ENCODE measurements around the gene RHO. TPM values are rescaled to one million over a fixed set of nuclear protein-coding genes. Genes with fewer than 3 reads are reported as not detected.

Gene RHO
- total RNA-seq, 1 experiment from 2014 or later = not detected

- H3K79me1 ChIP-seq (ENCODE audit: insufficient read depth, low read depth, low read length, poor library complexity, severe bottlenecking) = no peaks in the 10 kb centered on the region
- H3K27me3 Mint-ChIP-seq (ENCODE audit: low read depth) = peaks cover 2% of the 10 kb centered on the region; the same call in 1 of the 2 replicates
- no peak overlapping the region for H3K23ac ChIP-seq (ENCODE audit: insufficient read length, low read depth, low read length)
- H3K27ac Mint-ChIP-seq = no peak overlapping the region
- H2BK15ac ChIP-seq (ENCODE audit: low read depth, low read length) = no peak overlapping the region
- H4K5ac ChIP-seq (ENCODE audit: insufficient read length, low read depth, low read length) = no peak overlapping the region
- H2BK5ac ChIP-seq (ENCODE audit: insufficient read length, low read length) = no peak overlapping the region
- no peak overlapping the region for H2AFZ ChIP-seq (ENCODE audit: low read length)
- H3K18ac ChIP-seq (ENCODE audit: insufficient read length, low read depth, low read length) = no peak overlapping the region
- H3K56ac ChIP-seq (ENCODE audit: insufficient read length, low read depth, low read length) = no peak overlapping the region
- H3K9me3 ChIP-seq (ENCODE audit: control insufficient read depth, low read depth, low read length) = no peaks in the 10 kb centered on the region
- no peaks in the 10 kb centered on the region for H3K36me3 Mint-ChIP-seq (ENCODE audit: insufficient read depth in 1 of 3, low read depth in 3 of 3)
- H4K91ac ChIP-seq (ENCODE audit: insufficient read length, low read depth, low read length) = no peak overlapping the region
- TF ChIP-seq, protein P1, sequence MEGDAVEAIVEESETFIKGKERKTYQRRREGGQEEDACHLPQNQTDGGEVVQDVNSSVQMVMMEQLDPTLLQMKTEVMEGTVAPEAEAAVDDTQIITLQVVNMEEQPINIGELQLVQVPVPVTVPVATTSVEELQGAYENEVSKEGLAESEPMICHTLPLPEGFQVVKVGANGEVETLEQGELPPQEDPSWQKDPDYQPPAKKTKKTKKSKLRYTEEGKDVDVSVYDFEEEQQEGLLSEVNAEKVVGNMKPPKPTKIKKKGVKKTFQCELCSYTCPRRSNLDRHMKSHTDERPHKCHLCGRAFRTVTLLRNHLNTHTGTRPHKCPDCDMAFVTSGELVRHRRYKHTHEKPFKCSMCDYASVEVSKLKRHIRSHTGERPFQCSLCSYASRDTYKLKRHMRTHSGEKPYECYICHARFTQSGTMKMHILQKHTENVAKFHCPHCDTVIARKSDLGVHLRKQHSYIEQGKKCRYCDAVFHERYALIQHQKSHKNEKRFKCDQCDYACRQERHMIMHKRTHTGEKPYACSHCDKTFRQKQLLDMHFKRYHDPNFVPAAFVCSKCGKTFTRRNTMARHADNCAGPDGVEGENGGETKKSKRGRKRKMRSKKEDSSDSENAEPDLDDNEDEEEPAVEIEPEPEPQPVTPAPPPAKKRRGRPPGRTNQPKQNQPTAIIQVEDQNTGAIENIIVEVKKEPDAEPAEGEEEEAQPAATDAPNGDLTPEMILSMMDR (conservative IDR thresholded peaks at IDR 0.05) = no peak
- no peak overlapping the region for H2BK120ac ChIP-seq (ENCODE audit: low read depth, low read length, poor library complexity, severe bottlenecking)
- no peaks in the 10 kb centered on the region; the same call in 1 of the 2 replicates for H3K27me3 ChIP-seq (ENCODE audit: insufficient read depth, low read length)
- no peak overlapping the region for H2BK20ac ChIP-seq (ENCODE audit: low read depth, low read length, poor library complexity, severe bottlenecking)
- DNase-seq = no peak
- no peak overlapping the region for H4K8ac ChIP-seq (replicated peaks; ENCODE audit: insufficient read length, low read depth, low read length)
- H3K4me2 ChIP-seq (ENCODE audit: insufficient read depth, insufficient read length, low read length) = no peak overlapping the region
- no peaks in the 10 kb centered on the region for H4K20me1 ChIP-seq (ENCODE audit: control insufficient read depth, insufficient read depth, insufficient read length)
- no peak overlapping the region for H3T11ph ChIP-seq (ENCODE audit: low read length)
- H3K4me3 Mint-ChIP-seq = no peak overlapping the region
- peaks cover 16 to 20% of the 10 kb centered on the region in 2 experiments for H3K4me1 Mint-ChIP-seq
- H3K79me2 ChIP-seq (ENCODE audit: insufficient read depth, low read length) = no peaks in the 10 kb centered on the region
- H3K23me2 ChIP-seq (ENCODE audit: insufficient read length, low read depth, low read length, poor library complexity, severe bottlenecking) = no peaks in the 10 kb centered on the region
- no peak overlapping the region for H3K4ac ChIP-seq (ENCODE audit: low read depth, low read length)
- no peak overlapping the region for H3K9ac ChIP-seq (ENCODE audit: extremely low read depth, insufficient read length, low read length)
- H3K9me3 Mint-ChIP-seq = 0 out of 5 replicates have a peak, but pooled peaks cover 0 to 3% of the 10 kb centered on the region in 2 experiments
- H2AK5ac ChIP-seq (ENCODE audit: insufficient read length, low read length) = no peak overlapping the region
- no CpG with 5 or more reads among the region's 5 CpGs for WGBS (ENCODE audit: extremely low coverage, insufficient read length, low lambda C conversion rate)
- no peak overlapping the region for H3K14ac ChIP-seq (ENCODE audit: insufficient read depth, low read length)
- no peak overlapping the region for H2BK12ac ChIP-seq (ENCODE audit: insufficient read length, low read depth, low read length)
- H3K4me1 ChIP-seq (ENCODE audit: insufficient read depth, low read length) = no peaks in the 10 kb centered on the region; the same call in 1 of the 2 replicates
- H3K27ac ChIP-seq (ENCODE audit: insufficient read length, low read depth, low read length) = no peak overlapping the region
Measured at GRCh38 chr3:129542747-129543146, 14.3 kb downstream of the RHO start.
